Measurements from ENCODE around the gene SEMA3E.

Gene SEMA3E

GRCh38 chr7:83427884-83428283 lies 221.1 kb downstream of the SEMA3E start:
- no peaks in the 10 kb centered on the region for H3K9me3 ChIP-seq (ENCODE audit: insufficient read depth, low read length)
- H4K20me1 ChIP-seq (ENCODE audit: low read depth, low read length), result no peaks in the 10 kb centered on the region; the same call in 1 of the 2 replicates
- no peaks in the 10 kb centered on the region for H3K36me3 ChIP-seq (ENCODE audit: low read length)
- no peaks in the 10 kb centered on the region for H3K79me2 ChIP-seq (ENCODE audit: insufficient read depth, low read length)
- H3K9ac ChIP-seq (ENCODE audit: low read length), result no peak overlapping the region
- no peaks in the 10 kb centered on the region for H3K27me3 ChIP-seq (ENCODE audit: low read length)
- H2AFZ ChIP-seq (ENCODE audit: low read depth, low read length, severe bottlenecking), result no peak overlapping the region
- no peaks in the 10 kb centered on the region for H3F3A ChIP-seq (ENCODE audit: insufficient read depth)
- H3K4me2 ChIP-seq (ENCODE audit: low read depth, low read length, poor library complexity, severe bottlenecking), result no peak overlapping the region
- no peaks in the 10 kb centered on the region for H3K9me2 ChIP-seq (replicated peaks; ENCODE audit: insufficient read depth, low read length)
- TF ChIP-seq CTCF (IDR thresholded peaks at IDR 0.05; ENCODE audit: insufficient read depth, low read length, poor library complexity, severe bottlenecking), result no peak
- TF ChIP-seq EZH2phosphoT487 (conservative IDR thresholded peaks at IDR 0.05; ENCODE audit: low read length), result no peak
- H3K27ac ChIP-seq (ENCODE audit: low read depth, low read length), result no peak overlapping the region
- H3K4me3 ChIP-seq (ENCODE audit: insufficient read depth, low read length, poor library complexity, severe bottlenecking), result no peak overlapping the region

- H3F3A ChIP-seq (ENCODE audit: insufficient read depth), result no peaks in the 10 kb centered on the region
- H3K9me2 ChIP-seq (replicated peaks; ENCODE audit: insufficient read depth, low read length), result no peaks in the 10 kb centered on the region
- no peaks in the 10 kb centered on the region for H3K79me2 ChIP-seq (ENCODE audit: insufficient read depth, low read length)
- no peak overlapping the region for H3K4me3 ChIP-seq (ENCODE audit: insufficient read depth, low read length, poor library complexity, severe bottlenecking)
- no peaks in the 10 kb centered on the region for H3K36me3 ChIP-seq (ENCODE audit: low read length)
- no peak overlapping the region for H2AFZ ChIP-seq (ENCODE audit: low read depth, low read length, severe bottlenecking)
- H3K27ac ChIP-seq (ENCODE audit: low read depth, low read length), result no peak overlapping the region
- H3K9me3 ChIP-seq (ENCODE audit: insufficient read depth, low read length), result no peaks in the 10 kb centered on the region
- H3K9ac ChIP-seq (ENCODE audit: low read length), result no peak overlapping the region
- H3K4me2 ChIP-seq (ENCODE audit: low read depth, low read length, poor library complexity, severe bottlenecking), result no peak overlapping the region
- no peaks in the 10 kb centered on the region for H3K27me3 ChIP-seq (ENCODE audit: low read length)
- TF ChIP-seq CTCF (IDR thresholded peaks at IDR 0.05; ENCODE audit: insufficient read depth, low read length, poor library complexity, severe bottlenecking) (no peak), EZH2phosphoT487 (conservative IDR thresholded peaks at IDR 0.05; ENCODE audit: low read length) (no peak)
- H4K20me1 ChIP-seq (ENCODE audit: low read depth, low read length), result no peaks in the 10 kb centered on the region
Observed at GRCh38 chr7:83426325-83426724, 222.6 kb downstream of the SEMA3E start.

- H2AFZ ChIP-seq (ENCODE audit: low read depth, low read length, severe bottlenecking), result no peak overlapping the region
- H3K4me2 ChIP-seq (ENCODE audit: low read depth, low read length, poor library complexity, severe bottlenecking), result no peak overlapping the region
- no peaks in the 10 kb centered on the region for H3K27me3 ChIP-seq (ENCODE audit: low read length)
- H3K9me3 ChIP-seq (ENCODE audit: insufficient read depth, low read length), result no peaks in the 10 kb centered on the region
- H3K79me2 ChIP-seq (ENCODE audit: insufficient read depth, low read length), result no peaks in the 10 kb centered on the region
- H3F3A ChIP-seq (ENCODE audit: insufficient read depth), result no peaks in the 10 kb centered on the region
- TF ChIP-seq CTCF (IDR thresholded peaks at IDR 0.05; ENCODE audit: insufficient read depth, low read length, poor library complexity, severe bottlenecking) (no peak), EZH2phosphoT487 (conservative IDR thresholded peaks at IDR 0.05; ENCODE audit: low read length) (no peak)
- H3K9me2 ChIP-seq (replicated peaks; ENCODE audit: insufficient read depth, low read length), result no peaks in the 10 kb centered on the region
- H3K27ac ChIP-seq (ENCODE audit: low read depth, low read length), result no peak overlapping the region
- no peaks in the 10 kb centered on the region for H3K36me3 ChIP-seq (ENCODE audit: low read length)
- no peak overlapping the region for H3K4me3 ChIP-seq (ENCODE audit: insufficient read depth, low read length, poor library complexity, severe bottlenecking)
- no peak overlapping the region for H3K9ac ChIP-seq (ENCODE audit: low read length)
- no peaks in the 10 kb centered on the region for H4K20me1 ChIP-seq (ENCODE audit: low read depth, low read length)
Observed at GRCh38 chr7:83419013-83419412, 229.9 kb downstream of the SEMA3E start.
